Fibroblast of villous mesenchyme (primary cell): Measurements from ENCODE around the gene NOD2. TPM values are rescaled to one million over a fixed set of nuclear protein-coding genes. Genes with fewer than 3 reads are reported as not detected.

Experiments
- DNase-seq: peaks from one replicate; pipeline ENCODE4 v3.0.0-alpha.2; 2010; ENCODE audit warnings: low read depth
- H3K4me3 ChIP-seq: 2 replicates; pipeline ENCODE4 v1.5.1; 2011; ENCODE audit warnings: low read depth, mild to moderate bottlenecking, low read length
- CTCF ChIP-seq: IDR thresholded peaks from 2 replicates; pipeline ENCODE4 v1.5.1; 2012; ENCODE audit warnings: low read depth, mild to moderate bottlenecking, low read length; ENCODE audit not compliant: insufficient read depth
- total RNA-seq: library from RNA; depleted of rRNA; stranded (reverse); fragments of >200 nt; gene quantifications from 2 replicates; pipeline ENCODE4 v1.2.3, GENCODE V29; 2012

The NOD2 gene
- total RNA-seq, result not detected in 2 replicates

DNA sequence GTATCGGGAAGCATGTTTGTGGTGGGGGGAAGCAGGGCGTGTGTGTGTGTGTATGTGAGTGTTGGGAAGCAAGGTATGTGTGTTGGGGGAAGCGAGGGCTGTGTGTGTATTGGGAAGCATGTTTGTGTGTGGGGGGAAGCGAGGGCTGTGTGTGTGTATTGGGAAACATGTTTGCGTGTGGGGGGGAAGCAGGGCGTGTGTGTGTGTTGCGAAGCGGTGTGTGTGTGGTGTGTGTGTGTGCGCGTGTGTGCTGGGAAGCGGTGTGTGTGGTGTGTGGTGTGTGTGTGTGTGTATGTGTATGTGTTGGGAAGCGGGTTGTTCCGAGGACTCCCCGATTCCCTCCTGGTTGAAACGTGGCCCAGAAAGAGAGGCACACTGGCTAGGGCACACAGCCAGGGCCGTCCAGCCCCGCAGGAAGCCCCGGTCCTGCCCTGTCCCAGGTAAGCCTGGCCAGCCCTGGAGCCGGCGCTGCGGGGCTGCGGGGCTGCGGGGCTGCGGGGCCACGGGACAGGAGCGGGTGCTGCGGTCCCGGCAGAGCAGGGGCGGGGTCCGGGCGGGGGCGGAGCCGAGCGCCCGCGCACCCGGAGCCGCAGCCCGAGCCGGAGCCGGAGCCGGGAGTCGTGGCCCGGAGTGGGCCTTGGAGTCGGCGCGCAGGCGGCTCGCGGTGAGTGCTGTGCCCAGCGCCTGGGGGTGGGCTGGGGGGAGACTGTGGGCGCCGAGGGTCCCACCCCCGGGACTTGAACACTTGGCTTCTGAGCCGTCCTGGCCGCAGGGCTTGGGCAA lies at the start of gene NOD2:
Gene NOD2, plus strand, starts transcription at position 608 of the 783 bp plus-strand sequence. CDS start 5,890 bp downstream, outside the sequence.
- TF ChIP-seq CTCF, result no peak
- no peak for DNase-seq
- H3K4me3 ChIP-seq, result peak within 1 kb of the TSS; percentile 40

- DNase-seq, result no peak
- H3K4me3 ChIP-seq, result no peak overlapping the region
- TF ChIP-seq CTCF, result no peak
Measured at GRCh38 chr16:50644245-50644644, 49.2 kb upstream of the NOD2 start.

GRCh38 chr16:50644729-50645128 lies 48.7 kb upstream of the NOD2 start:
- H3K4me3 ChIP-seq, result no peak overlapping the region
- TF ChIP-seq CTCF, result peak; percentile 31
- DNase-seq, result peak; percentile 15

GRCh38 chr16:50645563-50646220 lies 47.7 kb upstream of the NOD2 start:
- no peak overlapping the region for H3K4me3 ChIP-seq
- no peak for DNase-seq
- no peak for TF ChIP-seq CTCF

DNA sequence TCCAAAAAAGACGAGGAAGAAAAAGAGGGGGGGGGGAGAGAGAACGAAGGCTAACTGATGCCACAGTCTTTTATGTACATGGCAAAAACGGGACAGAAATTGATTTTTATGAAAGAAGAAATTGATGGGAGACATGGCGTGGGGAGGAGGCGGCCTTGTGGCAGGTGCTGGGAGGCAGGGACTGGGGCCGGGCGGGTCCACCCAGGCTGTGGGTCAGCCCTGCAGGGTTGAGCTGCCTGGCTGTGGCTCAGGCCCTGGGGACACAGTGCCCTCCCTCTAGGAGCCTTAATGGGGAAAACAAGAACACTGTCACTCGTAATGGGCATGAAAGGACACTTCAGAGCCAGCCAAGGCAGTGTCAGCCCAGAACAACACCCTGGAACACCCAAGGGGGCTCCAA lies 47.1 kb upstream of the NOD2 start:
- DNase-seq, result no peak
- TF ChIP-seq CTCF, result no peak

GRCh38 chr16:50651835-50652438 lies 41.5 kb upstream of the NOD2 start:
- no peak for TF ChIP-seq CTCF
- DNase-seq, result no peak
- H3K4me3 ChIP-seq, result no peak overlapping the region

More for the DNA sequence above, 47.1 kb upstream of the NOD2 start:
- H3K4me3 ChIP-seq, result no peak overlapping the region
